ENCODE data around the gene DPM3. TPM values are rescaled to one million over a fixed set of nuclear protein-coding genes. Genes with fewer than 3 reads are reported as not detected.

The DPM3 gene
- total and polyA plus RNA-seq, 9 of the 15 experiments (the other 6 are each of a cell fraction or from before 2014, with no cell fraction given), result 3.7 to 120 (median 36.4) TPM

- H3K4me2 ChIP-seq (ENCODE audit: insufficient read depth, low read length), result no peak overlapping the region
- no peaks in the 10 kb centered on the region for H3K27me3 ChIP-seq (ENCODE audit: control insufficient read depth in 2 of 2, insufficient read depth in 2 of 2, low read length in 2 of 2)
- no peak overlapping the region for H3K4me3 ChIP-seq
- WGBS (ENCODE audit: insufficient coverage, low coverage, missing lambda C conversion rate), result 43% methylated on average over 7 of the region's 7 CpGs
- intact Hi-C loops (cut with micrococcal nuclease) (no loop called here), in situ Hi-C loops (cut with MboI) (no loop called here)
- H4K20me1 ChIP-seq (replicated peaks; ENCODE audit: control insufficient read depth, insufficient read depth, low read length), result no peaks in the 10 kb centered on the region
- H3K9me1 ChIP-seq (ENCODE audit: control insufficient read depth, insufficient read depth, low read length), result no peaks in the 10 kb centered on the region
- H3K4me1 ChIP-seq (replicated peaks in 1 of 2; ENCODE audit: control insufficient read depth in 2 of 2, insufficient read depth in 2 of 2, low read length in 2 of 2), result peaks cover 7 to 12% of the 10 kb centered on the region in 2 experiments; a peak in 4 of 5 replicates
- no TSS peak for BruUV-seq (replicated peaks)
- peak overlapping the region in 1 of 2 experiments; percentile 59; a peak in 1 of 4 replicates for H3K9ac ChIP-seq (ENCODE audit: insufficient read depth in 1 of 2, low read depth in 2 of 2, low read length in 2 of 2)
- no peaks in the 10 kb centered on the region for H3K36me3 ChIP-seq (ENCODE audit: control insufficient read depth, insufficient read depth, low read length)
- no peaks in the 10 kb centered on the region for H3K79me2 ChIP-seq (ENCODE audit: control insufficient read depth, insufficient read depth, low read length)
- H3K9me3 ChIP-seq (replicated peaks; ENCODE audit: control insufficient read depth, insufficient read depth, low read depth, low read length), result no peaks in the 10 kb centered on the region
- no peak overlapping the region for H3K27ac ChIP-seq (ENCODE audit: extremely low read depth, low read depth, low read length)
- ATAC-seq (no peak; the same call in 2 of the 3 replicates), DNase-seq (ENCODE audit: extremely low read depth in 1 of 4, low spot score in 3 of 4) (peak in 1 of 4 experiments; percentile 10), FAIRE-seq (peak; percentile 75)
- ChIA-PET CTCF (ENCODE audit: low intra/inter-chr PET ratio) (no interaction called here), POLR2A (no interaction called here)
- peak overlapping the region; percentile 67 for H2AFZ ChIP-seq (ENCODE audit: low read depth, low read length)
- 0 out of 2 replicates have a peak, but pooled peaks have one; percentile 38 for TF ChIP-seq NFIC (IDR thresholded peaks at IDR 0.05)
- no peak for TF ChIP-seq RBM14 (IDR thresholded peaks at IDR 0.05; ENCODE audit: borderline replicate concordance, insufficient read depth, low read depth, low read length)
- no peak for TF ChIP-seq TAF1 (IDR thresholded peaks at IDR 0.05; ENCODE audit: control insufficient read depth, extremely low read depth, insufficient read depth, low read length, severe bottlenecking)
- peak; percentile 73; the same call in 1 of the 2 replicates for TF ChIP-seq GATA2 (CRISPR knock-in tag; IDR thresholded peaks at IDR 0.05)
- peak; percentile 52; the same call in 1 of the 2 replicates for TF ChIP-seq SPI1 (IDR thresholded peaks at IDR 0.05; ENCODE audit: borderline replicate concordance, low read depth, low read length)
- no peak for TF ChIP-seq TCF15 (CRISPR knock-in tag; IDR thresholded peaks at IDR 0.05)
- no peak for TF ChIP-seq NFATC3 (IDR thresholded peaks at IDR 0.05)
- TF ChIP-seq ZNF668 (CRISPR knock-in tag; IDR thresholded peaks at IDR 0.05), result no peak
- TF ChIP-seq ELK3 (CRISPR knock-in tag; IDR thresholded peaks at IDR 0.05), result no peak
- TF ChIP-seq ZBTB49 (CRISPR knock-in tag; IDR thresholded peaks at IDR 0.05; ENCODE audit: borderline replicate concordance), result no peak
- TF ChIP-seq ZNF609 (CRISPR knock-in tag; IDR thresholded peaks at IDR 0.05; ENCODE audit: borderline replicate concordance), result no peak
Measured at GRCh38 chr1:155104605-155105534, 35.5 kb downstream of the DPM3 start.

Measured in K562 (cell line).